Measurements from ENCODE around the gene SRA1. TPM values are rescaled to one million over a fixed set of nuclear protein-coding genes. Genes with fewer than 3 reads are reported as not detected.

SRA1 gene
- total and polyA plus RNA-seq, 2 of the 4 experiments (the other 2 are of a cell fraction): 52.9 to 54.8 TPM

- TF ChIP-seq BHLHE40 (IDR thresholded peaks at IDR 0.05; ENCODE audit: low read depth, low read length) (no peak), CTCF (conservative IDR thresholded peaks at IDR 0.05; ENCODE audit: low read depth, low read length) (no peak), MXI1 (IDR thresholded peaks at IDR 0.05; ENCODE audit: borderline replicate concordance, low read depth, low read length) (no peak), USF2 (IDR thresholded peaks at IDR 0.05; ENCODE audit: low read depth, low read length) (no peak), SMC3 (IDR thresholded peaks at IDR 0.05; ENCODE audit: low read depth, low read length) (no peak), NFE2L2 (IDR thresholded peaks at IDR 0.05; ENCODE audit: low read depth, low read length) (no peak), RFX5 (IDR thresholded peaks at IDR 0.05; ENCODE audit: low read depth, low read length) (no peak), RAD21 (IDR thresholded peaks at IDR 0.05; ENCODE audit: low read length) (no peak), POLR2A (IDR thresholded peaks at IDR 0.05; ENCODE audit: low read depth, low read length) (no peak), CEBPB (IDR thresholded peaks at IDR 0.05; ENCODE audit: low read depth, low read length) (no peak), FOS (IDR thresholded peaks at IDR 0.05; ENCODE audit: low read depth, low read length) (no peak), RCOR1 (IDR thresholded peaks at IDR 0.05; ENCODE audit: insufficient replicate concordance, low read length) (no peak), MAFK (IDR thresholded peaks at IDR 0.05; ENCODE audit: low read depth, low read length) (no peak), ELK1 (IDR thresholded peaks at IDR 0.05; ENCODE audit: borderline replicate concordance, low read depth, low read length) (no peak), CHD1 (IDR thresholded peaks at IDR 0.05; ENCODE audit: low read depth, low read length) (no peak), MAZ (IDR thresholded peaks at IDR 0.05; ENCODE audit: borderline replicate concordance, low read depth, low read length) (no peak)
- H3K79me1 ChIP-seq (ENCODE audit: low read depth in 1 of 2, low read length in 2 of 2): peaks cover 24 to 81% of the 10 kb centered on the region in 2 experiments
- H4K5ac ChIP-seq (ENCODE audit: low read depth, low read length): no peak overlapping the region
- peaks cover 32% of the 10 kb centered on the region for H4K20me1 ChIP-seq (ENCODE audit: insufficient read depth, low read length)
- no peak overlapping the region for H3K27ac ChIP-seq (ENCODE audit: insufficient read depth, low read length)
- POLR2A ChIA-PET (ENCODE audit: unreplicated experiment): no interaction called here
- H3K9me1 ChIP-seq (ENCODE audit: insufficient read depth, low read length): peaks cover 9% of the 10 kb centered on the region
- no peak overlapping the region for H2AK5ac ChIP-seq (ENCODE audit: low read depth, low read length)
- H4K91ac ChIP-seq (ENCODE audit: insufficient read depth, low read depth, low read length): no peak overlapping the region
- no TSS peak for BruUV-seq (replicated peaks)
- peak overlapping the region; percentile 41 for H3K23ac ChIP-seq (ENCODE audit: low read depth, low read length)
- H3K4me1 ChIP-seq (ENCODE audit: control insufficient read depth, insufficient read depth, low read length): peaks cover 16% of the 10 kb centered on the region
- no peak for ATAC-seq (ENCODE audit: low read depth)
- H2AFZ ChIP-seq (replicated peaks; ENCODE audit: low read length, poor library complexity): no peak overlapping the region
- H3K56ac ChIP-seq (ENCODE audit: extremely low read depth, insufficient read depth, low read length): no peak overlapping the region
- in situ Hi-C loops (cut with MboI; ENCODE audit: low sequenced_read_pairs) (no loop called here), dilution Hi-C loops (cut with HindIII; ENCODE audit: low sequenced_read_pairs, unreplicated experiment) (no loop called here), intact Hi-C loops (cut with micrococcal nuclease) (no loop called here)
- no peak overlapping the region for H3K14ac ChIP-seq (replicated peaks; ENCODE audit: low read depth, low read length)
- no peak overlapping the region for H2AK9ac ChIP-seq (replicated peaks; ENCODE audit: low read depth, low read length, poor library complexity)
- peak; percentile 40 for DNase-seq
- no peak overlapping the region for H3K18ac ChIP-seq (ENCODE audit: low read depth, low read length)
- CTCF ChIA-PET: interaction anchor here (0.9 kb wide), 1 partner anchor 17 kb away, joined by 11 read pairs; no protein-coding TSS in a partner anchor
- 71% methylated on average over 1 of the region's 2 CpGs; no CpG with 5 or more reads in 1 of the 2 experiments for WGBS, 2 experiments (ENCODE audit: extremely low coverage in 2 of 2, insufficient read length in 1 of 2)
- H2BK20ac ChIP-seq (ENCODE audit: low read depth, low read length): no peak overlapping the region
- H3K4ac ChIP-seq (ENCODE audit: low read depth, low read length): no peak overlapping the region
- H2BK120ac ChIP-seq (ENCODE audit: low read depth, low read length): no peak overlapping the region
- H3K4me3 ChIP-seq (ENCODE audit: insufficient read depth, low read depth, low read length): no peak overlapping the region
- no peaks in the 10 kb centered on the region for H3K27me3 ChIP-seq (ENCODE audit: control insufficient read depth, insufficient read depth, low read length)
- no peak overlapping the region for H3K9ac ChIP-seq (ENCODE audit: low read depth, low read length)
- no peak overlapping the region for H3K4me2 ChIP-seq (ENCODE audit: low read depth, low read length)
- no peak overlapping the region for H2BK15ac ChIP-seq (ENCODE audit: low read depth, low read length)
- H4K8ac ChIP-seq (ENCODE audit: low read depth in 2 of 2, low read length in 2 of 2): no peak overlapping the region
- H3K36me3 ChIP-seq (ENCODE audit: control insufficient read depth, insufficient read depth, low read length): peaks cover 32% of the 10 kb centered on the region
- H3K9me3 ChIP-seq (ENCODE audit: control insufficient read depth, insufficient read depth, low read length): no peaks in the 10 kb centered on the region
- H2BK5ac ChIP-seq (ENCODE audit: low read depth, low read length, poor library complexity, severe bottlenecking): no peak overlapping the region
Observed at GRCh38 chr5:140553657-140554056, 3.6 kb downstream of the SRA1 start.

Measured in IMR-90 (cell line).